Measurements from ENCODE around the gene DBH. TPM values are rescaled to one million over a fixed set of nuclear protein-coding genes. Genes with fewer than 3 reads are reported as not detected.
A peak's percentile ranks its signal among the peaks of the same experiment; 100 is the strongest.

The DBH gene
- total and polyA plus RNA-seq, 2 donors from 2014 or later = 0.39 TPM; not detected in 1

DNA sequence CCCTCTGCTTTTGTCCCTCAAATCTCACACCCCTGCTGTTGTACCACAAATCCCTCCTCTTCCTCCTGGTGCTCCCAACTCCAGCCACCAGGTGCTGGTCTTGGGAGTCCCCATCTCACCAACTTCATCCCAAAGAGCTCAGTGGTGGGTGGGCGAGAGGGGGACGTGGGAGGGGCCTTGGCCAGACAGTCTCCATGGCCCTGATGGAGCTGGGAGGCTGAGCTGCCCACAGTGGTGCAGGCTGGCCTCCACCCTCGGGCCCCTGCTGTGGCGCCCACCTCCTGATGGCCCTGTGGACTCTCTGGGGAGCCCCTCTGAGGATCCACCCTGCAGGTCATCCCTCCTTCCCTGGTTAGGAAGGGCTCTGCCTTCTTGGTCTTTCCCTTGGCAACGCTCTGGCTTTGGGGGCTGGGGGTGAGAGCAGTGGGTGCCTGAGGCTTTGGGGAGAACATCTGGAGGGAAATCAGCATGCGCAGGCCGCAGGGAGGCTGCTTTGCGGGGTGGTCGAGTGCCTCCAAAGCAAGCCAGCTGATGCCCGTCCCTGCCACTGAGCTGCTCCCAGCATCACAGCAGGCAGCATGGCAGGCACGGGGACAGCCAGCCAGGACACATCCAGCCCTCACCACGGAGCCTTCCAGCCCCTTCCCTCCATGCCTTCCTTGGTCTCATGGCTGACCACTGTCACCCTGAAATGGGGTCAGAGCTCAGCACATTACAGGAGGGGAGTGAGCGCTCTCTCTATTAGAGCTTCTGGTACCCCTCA is 19.3 kb upstream of the DBH start:
- intact Hi-C loops (cut with DNase I) = no loop called here
- FAIRE-seq = no peak
- no peak overlapping the region for H3K9ac ChIP-seq (ENCODE audit: low read length in 3 of 3)

DNA sequence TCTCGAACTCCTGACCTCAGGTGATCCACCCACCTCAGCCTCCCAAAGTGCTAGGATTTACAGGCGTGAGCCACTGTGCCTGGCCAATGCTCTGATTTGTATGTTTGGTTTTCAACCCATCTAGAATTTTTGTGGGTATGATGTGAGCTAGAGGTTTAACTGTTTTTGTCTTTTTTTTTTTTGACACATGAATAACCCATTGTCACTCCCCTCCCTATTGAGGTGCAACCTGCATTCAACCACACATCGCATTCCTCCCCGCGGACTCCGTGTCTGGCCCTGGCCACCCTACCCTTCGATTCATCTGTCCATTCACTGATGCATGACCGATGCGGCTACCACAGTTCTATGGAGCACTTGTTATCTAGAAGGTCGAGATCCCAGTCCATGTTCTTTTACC is 17.4 kb upstream of the DBH start:
- Histone ChIP-seq H3K4me3 (ENCODE audit: low read length in 3 of 3) (no peak overlapping the region), H3K27ac (ENCODE audit: low read depth in 2 of 2, low read length in 2 of 2) (no peak overlapping the region), H3K27me3 (ENCODE audit: control insufficient read depth, insufficient read depth, low read length) (peaks cover 3% of the 10 kb centered on the region), H3K4me1 (ENCODE audit: control insufficient read depth in 2 of 3, insufficient read depth in 2 of 3, low read depth in 1 of 3, low read length in 3 of 3) (no peaks in the 10 kb centered on the region), H3K9me3 (ENCODE audit: control insufficient read depth in 2 of 3, insufficient read depth in 1 of 3, low read length in 3 of 3) (no peaks in the 10 kb centered on the region), H3K9ac (ENCODE audit: low read length in 3 of 3) (no peak overlapping the region), H3K36me3 (ENCODE audit: control insufficient read depth in 2 of 3, insufficient read depth in 3 of 3, low read length in 3 of 3) (no peaks in the 10 kb centered on the region)
- intact Hi-C loops (cut with DNase I) = no loop called here
- TF ChIP-seq CTCF (IDR thresholded peaks at IDR 0.05; ENCODE audit: borderline replicate concordance, extremely low read depth, insufficient read depth) = no peak
- DNase-seq = peak in 1 of 5 donors; percentile 37
- no peak for FAIRE-seq

More for the DNA sequence above, 19.3 kb upstream of the DBH start:
- H3K36me3 ChIP-seq (ENCODE audit: control insufficient read depth in 2 of 3, insufficient read depth in 3 of 3, low read length in 3 of 3) = no peaks in the 10 kb centered on the region
- H3K4me3 ChIP-seq (ENCODE audit: low read length in 3 of 3) = no peak overlapping the region
- peak in 1 of 5 donors; percentile 52 for DNase-seq
- no peaks in the 10 kb centered on the region for H3K9me3 ChIP-seq (ENCODE audit: control insufficient read depth in 2 of 3, insufficient read depth in 1 of 3, low read length in 3 of 3)
- H3K27me3 ChIP-seq (ENCODE audit: control insufficient read depth, insufficient read depth, low read length) = peaks cover 3% of the 10 kb centered on the region
- no peak overlapping the region for H3K27ac ChIP-seq (ENCODE audit: low read depth in 2 of 2, low read length in 2 of 2)
- no peaks in the 10 kb centered on the region for H3K4me1 ChIP-seq (ENCODE audit: control insufficient read depth in 2 of 3, insufficient read depth in 2 of 3, low read depth in 1 of 3, low read length in 3 of 3)
- no peak for TF ChIP-seq CTCF (IDR thresholded peaks at IDR 0.05; ENCODE audit: borderline replicate concordance, extremely low read depth, insufficient read depth)

- no peaks in the 10 kb centered on the region for H3K36me3 ChIP-seq (ENCODE audit: control insufficient read depth in 2 of 3, insufficient read depth in 3 of 3, low read length in 3 of 3)
- no peaks in the 10 kb centered on the region for H3K4me1 ChIP-seq (ENCODE audit: control insufficient read depth in 2 of 3, insufficient read depth in 2 of 3, low read depth in 1 of 3, low read length in 3 of 3)
- no peaks in the 10 kb centered on the region for H3K9me3 ChIP-seq (ENCODE audit: control insufficient read depth in 2 of 3, insufficient read depth in 1 of 3, low read length in 3 of 3)
- no peak for TF ChIP-seq CTCF (IDR thresholded peaks at IDR 0.05; ENCODE audit: borderline replicate concordance, extremely low read depth, insufficient read depth)
- no peak overlapping the region for H3K9ac ChIP-seq (ENCODE audit: low read length in 3 of 3)
- no peak for FAIRE-seq
- no peaks in the 10 kb centered on the region for H3K27me3 ChIP-seq (ENCODE audit: control insufficient read depth, insufficient read depth, low read length)
- H3K4me3 ChIP-seq (ENCODE audit: low read length in 3 of 3) = no peak overlapping the region
- peak in 2 of 5 donors; percentile 29 to 71 for DNase-seq
- no peak overlapping the region for H3K27ac ChIP-seq (ENCODE audit: low read depth in 2 of 2, low read length in 2 of 2)
- intact Hi-C loops (cut with DNase I) = no loop called here
Observed at GRCh38 chr9:133619791-133620190, 16.4 kb upstream of the DBH start.

All from kidney (tissue), 14 donors.